ENCODE results near the gene EBF3.

DNA sequence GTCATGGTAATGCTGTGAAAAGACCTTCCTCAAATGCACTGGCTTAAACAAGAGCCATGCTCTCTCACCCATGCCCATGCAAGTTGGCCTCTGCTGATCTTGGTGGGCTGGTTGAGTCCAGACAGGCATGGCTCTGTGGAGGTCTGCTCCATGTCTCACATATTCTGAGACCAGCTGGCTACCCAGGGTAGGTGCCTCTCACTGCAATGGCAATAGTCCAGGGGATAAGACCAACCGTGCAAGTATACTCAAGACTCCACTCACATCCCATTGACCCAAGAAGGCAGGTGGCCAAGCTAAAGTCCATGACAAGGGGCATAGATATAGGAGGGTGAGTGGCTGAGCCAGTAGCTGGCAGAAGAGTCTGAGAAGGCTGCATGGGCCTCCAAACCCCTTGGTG, 14.2 kb upstream of the EBF3 start:
- TF ChIP-seq EZH2 (IDR thresholded peaks at IDR 0.05) (no peak), POLR2AphosphoS5 (IDR thresholded peaks at IDR 0.05; ENCODE audit: borderline replicate concordance, low read depth, low read length) (no peak)
